PC-9 (cell line): ENCODE measurements around the gene GRM8. TPM values are rescaled to one million over a fixed set of nuclear protein-coding genes. Genes with fewer than 3 reads are reported as not detected.

Experiments used
- BruUV-seq: library from RNA; stranded (reverse); fragments of 400-500 nt; replicated peaks from 2 replicates; lab custom pipeline; 2021; lab: Mats Ljungman, UMichigan
- CTCF ChIA-PET: fragments of 300-600 bp; sonication (Branson Sonifier 250); formaldehyde crosslinking; loops from one replicate; lab custom pipeline; 2022; ENCODE audit warnings: antibody characterized with exemption; lab: Charles Lee
- POLR2A ChIA-PET: fragments of 300-600 bp; sonication (Branson Sonifier 250); formaldehyde crosslinking; loops from one replicate; lab custom pipeline; 2022; ENCODE audit warnings: antibody characterized with exemption; ENCODE audit not compliant: unreplicated experiment; lab: Charles Lee
- DNase-seq, 2 experiments: peaks; one replicate each; pipeline versions ENCODE4 v3.0.0 to v3.0.0-alpha.2; 2015 to 2022; ENCODE audit warnings: mixed read lengths in 1 of 2
- H2AFZ ChIP-seq: fragments of 200-600 bp; sonication (generic); 2 replicates; pipeline ENCODE4 v1.8.1; 2017; ENCODE audit warnings: antibody characterized with exemption
- H3F3A ChIP-seq: fragments of 200-600 bp; sonication (generic); 2 replicates; pipeline ENCODE4 v1.8.1; 2017; ENCODE audit warnings: antibody characterized with exemption, mild to moderate bottlenecking, low read depth; ENCODE audit not compliant: insufficient read depth
- H3K27ac ChIP-seq: fragments of 200-600 bp; sonication (generic); 2 replicates; pipeline ENCODE4 v1.6.1; 2016; ENCODE audit warnings: mixed run types
- H3K27me3 ChIP-seq: fragments of 200-600 bp; sonication (generic); 2 replicates; pipeline ENCODE4 v1.6.1; 2016; ENCODE audit warnings: low read depth, mixed run types; ENCODE audit not compliant: insufficient read depth
- H3K36me3 ChIP-seq: fragments of 200-600 bp; sonication (generic); 2 replicates; pipeline ENCODE4 v1.6.1; 2016; ENCODE audit warnings: low read depth, mixed run types
- H3K4me1 ChIP-seq: fragments of 200-600 bp; sonication (generic); replicated peaks from 2 replicates; pipeline ENCODE4 v1.6.1; 2016; ENCODE audit warnings: mixed run types; ENCODE audit not compliant: insufficient read depth
- H3K4me2 ChIP-seq: fragments of 200-600 bp; sonication (generic); 2 replicates; pipeline ENCODE4 v1.6.1; 2017; ENCODE audit warnings: mixed run types
- H3K4me3 ChIP-seq: fragments of 200-600 bp; sonication (generic); 2 replicates; pipeline ENCODE4 v1.6.1; 2016; ENCODE audit warnings: mixed run types
- H3K79me2 ChIP-seq: fragments of 200-600 bp; sonication (generic); 2 replicates; pipeline ENCODE4 v1.6.1; 2017; ENCODE audit warnings: low read depth, mixed run types
- H3K9me2 ChIP-seq: fragments of 200-600 bp; sonication (generic); 2 replicates; pipeline ENCODE4 v1.8.1; 2017; ENCODE audit warnings: mild to moderate bottlenecking; ENCODE audit not compliant: insufficient read depth
- H3K9me3 ChIP-seq: fragments of 200-600 bp; sonication (generic); 2 replicates; pipeline ENCODE4 v1.8.1; 2016; ENCODE audit warnings: low read depth; ENCODE audit not compliant: insufficient read depth
- H4K20me1 ChIP-seq: fragments of 200-600 bp; sonication (generic); 2 replicates; pipeline ENCODE4 v1.8.1; 2017; ENCODE audit not compliant: insufficient read depth
- CTCF ChIP-seq: fragments of 200-600 bp; sonication (generic); conservative IDR thresholded peaks from 2 replicates; pipeline ENCODE4 v1.6.1; 2017; ENCODE audit warnings: mixed run types, antibody characterized with exemption, mild to moderate bottlenecking, moderate library complexity
- EZH2 ChIP-seq: fragments of 200-600 bp; sonication (generic); IDR thresholded peaks from 2 replicates; pipeline ENCODE4 v1.8.0; 2017; ENCODE audit warnings: antibody characterized with exemption, low read depth
- intact Hi-C: fragments of 100-400 bp; cut with micrococcal nuclease; formaldehyde crosslinking; loops from one replicate; pipeline ENCODE4 v1.10.0; 2022; ENCODE audit not compliant: unreplicated experiment
- total RNA-seq: library from RNA; stranded (reverse); gene quantifications from 2 replicates; pipeline ENCODE4 v1.2.3, GENCODE V29; 2021

Gene GRM8
- total RNA-seq, 1 experiment from 2014 or later, result not detected

DNA sequence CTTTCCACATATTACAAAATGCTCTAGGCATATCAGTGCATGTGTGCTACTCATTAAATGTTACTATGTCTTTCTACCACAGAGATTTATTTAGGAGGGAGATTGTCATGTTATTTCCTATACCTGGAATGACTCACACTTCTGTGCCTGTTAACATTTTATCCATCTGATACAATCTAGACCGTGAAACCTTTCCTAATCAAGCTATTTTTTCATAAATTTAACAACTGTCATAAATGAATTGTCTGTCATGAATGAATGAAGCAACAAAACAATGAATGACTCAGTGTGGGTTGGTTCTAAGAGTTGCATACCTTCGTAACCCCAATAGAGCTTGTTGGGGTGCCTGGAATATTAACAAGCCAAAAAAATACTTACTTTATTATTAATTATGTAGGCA is 554.3 kb downstream of the GRM8 start:
- H3K9me2 ChIP-seq, result no peaks in the 10 kb centered on the region
- ChIA-PET CTCF (interaction anchor here (0.5 kb wide), 1 partner anchor 29 kb away, joined by 4 read pairs; no protein-coding TSS in a partner anchor), POLR2A (no interaction called here)
- H3F3A ChIP-seq, result peaks cover 11% of the 10 kb centered on the region
- BruUV-seq, result no TSS peak
- H4K20me1 ChIP-seq, result no peaks in the 10 kb centered on the region
- intact Hi-C loops, result loop anchor here (10.0 kb wide), 1 partner anchor 124 kb away; no protein-coding TSS in a partner anchor
- H3K79me2 ChIP-seq, result no peaks in the 10 kb centered on the region
- peak in 1 of 2 experiments; percentile 56 for DNase-seq
- TF ChIP-seq CTCF, result no peak
- TF ChIP-seq EZH2, result no peak
- H3K9me3 ChIP-seq, result no peaks in the 10 kb centered on the region
- no peak overlapping the region for H2AFZ ChIP-seq
- H3K4me3 ChIP-seq, result no peak overlapping the region
- H3K27me3 ChIP-seq, result no peaks in the 10 kb centered on the region
- H3K4me2 ChIP-seq, result no peak overlapping the region
- H3K27ac ChIP-seq, result peak overlapping the region; percentile 18; the same call in 1 of the 2 replicates
- H3K4me1 ChIP-seq, result peaks cover 35% of the 10 kb centered on the region
- H3K36me3 ChIP-seq, result no peaks in the 10 kb centered on the region

GRCh38 chr7:126696256-126697038 is 556.3 kb downstream of the GRM8 start:
- no peaks in the 10 kb centered on the region for H3K9me2 ChIP-seq
- no peaks in the 10 kb centered on the region for H3K9me3 ChIP-seq
- ChIA-PET POLR2A (no interaction called here), CTCF (no interaction called here)
- H3F3A ChIP-seq, result peaks cover 7% of the 10 kb centered on the region
- no peak for DNase-seq
- H3K79me2 ChIP-seq, result no peaks in the 10 kb centered on the region
- BruUV-seq, result no TSS peak
- no peaks in the 10 kb centered on the region for H3K36me3 ChIP-seq
- H4K20me1 ChIP-seq, result no peaks in the 10 kb centered on the region
- no peaks in the 10 kb centered on the region for H3K27me3 ChIP-seq
- peaks cover 29% of the 10 kb centered on the region for H3K4me1 ChIP-seq
- no peak overlapping the region for H3K27ac ChIP-seq
- intact Hi-C loops, result loop anchor here (10.0 kb wide), 1 partner anchor 122 kb away; no protein-coding TSS in a partner anchor
- H3K4me2 ChIP-seq, result no peak overlapping the region
- TF ChIP-seq EZH2 (no peak), CTCF (no peak)
- no peak overlapping the region for H3K4me3 ChIP-seq
- H2AFZ ChIP-seq, result 0 out of 2 replicates have a peak overlapping the region, but pooled peaks have one; percentile 22

- no TSS peak for BruUV-seq
Measured at GRCh38 chr7:126690848-126691751, 561.6 kb downstream of the GRM8 start.

More at GRCh38 chr7:126690848-126691751, 561.6 kb downstream of the GRM8 start:
- intact Hi-C loops, result loop anchor here (10.0 kb wide), 1 partner anchor 116 kb away; no protein-coding TSS in a partner anchor
- no peak for DNase-seq
- Histone ChIP-seq H3K4me2 (no peak overlapping the region), H2AFZ (no peak overlapping the region), H3K36me3 (no peaks in the 10 kb centered on the region), H3K9me3 (no peaks in the 10 kb centered on the region), H3K27ac (no peak overlapping the region), H3K4me3 (no peak overlapping the region), H3K9me2 (no peaks in the 10 kb centered on the region), H3K27me3 (no peaks in the 10 kb centered on the region), H3K79me2 (no peaks in the 10 kb centered on the region), H3K4me1 (no peaks in the 10 kb centered on the region), H3F3A (no peaks in the 10 kb centered on the region), H4K20me1 (no peaks in the 10 kb centered on the region)
- no peak for TF ChIP-seq CTCF
- no peak for TF ChIP-seq EZH2
- ChIA-PET CTCF (no interaction called here), POLR2A (no interaction called here)
